A549 (cell line): ENCODE results near the gene DIP2C. TPM values are rescaled to one million over a fixed set of nuclear protein-coding genes. Genes with fewer than 3 reads are reported as not detected.

ENCODE experiments used
- ATAC-seq, 2 experiments: fragments of 200-7000 bp in 1 of 2; fragments of >200 bp in 1 of 2; cut with Nextera tagmentation in 1 of 2; cut with Tn5 transposase in 1 of 2; 3 replicates each; pipeline versions ENCODE4 v1.8.0 to v1.9.1; 2018 to 2020; ENCODE audit warnings: mild to moderate bottlenecking in 1 of 2, moderate library complexity in 1 of 2
- CTCF ChIA-PET: fragments of 300-600 bp; sonication (Branson Sonifier 250); formaldehyde crosslinking; extraction: SDS; loops from one replicate; lab custom pipeline; 2021; ENCODE audit warnings: antibody characterized with exemption, inconsistent platforms; lab: Yijun Ruan, JAX
- POLR2A ChIA-PET: fragments of 350-600 bp; formaldehyde crosslinking; extraction: SDS; loops from one replicate; lab custom pipeline; 2021; ENCODE audit warnings: antibody characterized with exemption, inconsistent platforms; lab: Yijun Ruan, JAX
- DNase-seq, 2 experiments: peaks; one replicate each; pipeline versions ENCODE4 v3.0.0 to v3.0.0-alpha.2; 2011 to 2016; ENCODE audit warnings: low read depth in 1 of 2, low spot score in 1 of 2
- FAIRE-seq: peaks from 2 replicates; lab custom pipeline; 2011; peaks lifted over from hg19 to GRCh38; lab: Jason Lieb, UNC
- H3K27ac ChIP-seq, 2 experiments: fragments of >200 bp; sonication (Bioruptor Twin); formaldehyde crosslinking; 3 replicates each; pipeline ENCODE4 v1.5.1; 2016 to 2017
- H3K4me1 ChIP-seq: fragments of >200 bp; sonication (Bioruptor Twin); formaldehyde crosslinking; 3 replicates; pipeline ENCODE4 v1.6.1; 2016
- H3K4me2 ChIP-seq: fragments of >200 bp; sonication (Bioruptor Twin); formaldehyde crosslinking; 3 replicates; pipeline ENCODE4 v1.6.1; 2016
- H3K4me3 ChIP-seq: fragments of >200 bp; sonication (Bioruptor Twin); formaldehyde crosslinking; 3 replicates; pipeline ENCODE4 v1.5.1; 2016
- H3K9me3 ChIP-seq: fragments of >200 bp; sonication (Bioruptor Twin); formaldehyde crosslinking; 3 replicates; pipeline ENCODE4 v1.6.1; 2016
- BHLHE40 ChIP-seq: IDR thresholded peaks from 2 replicates; pipeline ENCODE4 v1.6.1; 2012; ENCODE audit warnings: low read depth, low read length, inconsistent platforms
- CEBPB ChIP-seq, 2 experiments: fragments of >200 bp in 1 of 2; sonication (Bioruptor Twin) in 1 of 2; formaldehyde crosslinking in 1 of 2; IDR thresholded peaks; 2 replicates each; pipeline ENCODE4 v1.6.1; 2012 to 2016
- CHD2 ChIP-seq: fragments of 150-350 bp; IDR thresholded peaks from 2 replicates; pipeline ENCODE4 v1.6.1; 2014; ENCODE audit warnings: low read length; ENCODE audit not compliant: partially characterized antibody
- EP300 ChIP-seq, 2 experiments: fragments of >200 bp; sonication (Bioruptor Twin); formaldehyde crosslinking; IDR thresholded peaks; 2 replicates in 1 of 2; 3 replicates in 1 of 2; pipeline ENCODE4 v1.6.1; 2016 to 2017
- ESRRA ChIP-seq: fragments of 150-350 bp; IDR thresholded peaks from 2 replicates; pipeline ENCODE4 v1.6.1; 2014; ENCODE audit warnings: mild to moderate bottlenecking, low read length, borderline replicate concordance
- HEYL ChIP-seq: fragments of 250-450 bp; sonication (Bioruptor Pico); IDR thresholded peaks from 2 replicates; pipeline ENCODE4 v1.8.0; 2021; ENCODE audit warnings: mild to moderate bottlenecking, moderate library complexity
- HOXA7 ChIP-seq: fragments of 250-450 bp; sonication (Bioruptor Pico); IDR thresholded peaks from 2 replicates; pipeline ENCODE4 v1.5.0; 2020; ENCODE audit warnings: mild to moderate bottlenecking, moderate library complexity
- HOXB13 ChIP-seq: fragments of 250-450 bp; sonication (Bioruptor Pico); IDR thresholded peaks from 2 replicates; pipeline ENCODE4 v1.5.0; 2020; ENCODE audit warnings: low read depth, mild to moderate bottlenecking, moderate library complexity
- JUN ChIP-seq, 2 experiments: fragments of >200 bp; sonication (Bioruptor Twin); formaldehyde crosslinking; IDR thresholded peaks; 2 replicates in 1 of 2; 3 replicates in 1 of 2; pipeline ENCODE4 v1.6.1; 2016 to 2017
- KDM1A ChIP-seq: fragments of 200-600 bp; sonication (generic); IDR thresholded peaks from 2 replicates; pipeline ENCODE4 v1.6.1; 2016; ENCODE audit warnings: low read depth, mild to moderate bottlenecking
- KDM5A ChIP-seq: fragments of 200-600 bp; sonication (generic); IDR thresholded peaks from 2 replicates; pipeline ENCODE4 v1.6.1; 2016; ENCODE audit warnings: antibody characterized with exemption, mild to moderate bottlenecking
- MAFK ChIP-seq: fragments of 450-650 bp; IDR thresholded peaks from 2 replicates; pipeline ENCODE4 v1.6.1; 2014; ENCODE audit not compliant: partially characterized antibody
- MYC ChIP-seq: IDR thresholded peaks from 2 replicates; pipeline ENCODE4 v1.6.1; 2012; ENCODE audit warnings: mild to moderate bottlenecking, inconsistent platforms, low read length, improper control_type of control experiment, borderline replicate concordance
- NPAS2 ChIP-seq: fragments of 250-450 bp; sonication (Bioruptor Pico); IDR thresholded peaks from 2 replicates; pipeline ENCODE4 v1.8.0; 2022; ENCODE audit warnings: mild to moderate bottlenecking, moderate library complexity, borderline replicate concordance
- PBX3 ChIP-seq: IDR thresholded peaks from 2 replicates; pipeline ENCODE4 v1.6.1; 2012
- POLR2AphosphoS2 ChIP-seq: conservative IDR thresholded peaks from 2 replicates; pipeline ENCODE4 v1.6.1; 2012; ENCODE audit warnings: low read length, improper control_type of control experiment, inconsistent platforms
- RCOR1 ChIP-seq: fragments of 150-350 bp; IDR thresholded peaks from 2 replicates; pipeline ENCODE4 v1.6.1; 2014; ENCODE audit warnings: antibody characterized with exemption, low read length, low read depth
- REST ChIP-seq: fragments of 200-600 bp; sonication (generic); IDR thresholded peaks from 2 replicates; pipeline ENCODE4 v1.6.1; 2016; ENCODE audit warnings: antibody characterized with exemption, mild to moderate bottlenecking, moderate library complexity
- RFX5 ChIP-seq: fragments of 450-650 bp; IDR thresholded peaks from 2 replicates; pipeline ENCODE4 v1.7.1; 2014; ENCODE audit warnings: antibody characterized with exemption, mild to moderate bottlenecking, moderate library complexity
- RNF2 ChIP-seq: fragments of 200-600 bp; sonication (generic); IDR thresholded peaks from 2 replicates; pipeline ENCODE4 v1.6.1; 2016; ENCODE audit warnings: low read depth, mild to moderate bottlenecking, antibody characterized with exemption, moderate library complexity, borderline replicate concordance
- SMC3 ChIP-seq: fragments of >200 bp; sonication (Bioruptor Twin); formaldehyde crosslinking; IDR thresholded peaks from 3 replicates; pipeline ENCODE4 v1.6.1; 2018; ENCODE audit warnings: inconsistent platforms
- SREBF2 ChIP-seq: fragments of 450-650 bp; IDR thresholded peaks from 2 replicates; pipeline ENCODE4 v1.6.1; 2014; ENCODE audit warnings: mild to moderate bottlenecking, moderate library complexity
- TFCP2L1 ChIP-seq: fragments of 250-450 bp; sonication (Bioruptor Pico); IDR thresholded peaks from 2 replicates; pipeline ENCODE4 v1.5.0; 2021; ENCODE audit warnings: mild to moderate bottlenecking
- TP53 ChIP-seq: fragments of 250-450 bp; sonication (Bioruptor Pico); IDR thresholded peaks from 2 replicates; pipeline ENCODE4 v1.5.0; 2021; ENCODE audit warnings: mild to moderate bottlenecking, moderate library complexity
- ZFP36 ChIP-seq: fragments of 450-650 bp; IDR thresholded peaks from 2 replicates; pipeline ENCODE4 v1.6.1; 2014; ENCODE audit warnings: borderline replicate concordance; ENCODE audit not compliant: partially characterized antibody
- whole genome bisulfite sequencing: methylation state at CpG from one replicate; pipeline ENCODE4 v1.1.6; 2017; ENCODE audit errors: missing lambda C conversion rate; 5-methylcytosine and 5-hydroxymethylcytosine counted together
- polyA plus RNA-seq, 4 experiments: library from polyadenylated mRNA; depleted of rRNA in 3 of 4; stranded (reverse); fragments of >200 nt; fragmentation: RNase III in 1 of 4; extraction: RNeasy Plus Mini Kit Qiagen cat#74134 plus additional on column Dnase treatment in 1 of 4; gene quantifications; 2 replicates in 3 of 4; 3 replicates in 1 of 4; pipeline ENCODE4 v1.2.3, GENCODE V29; 2011 to 2017
- TF ChIP-seq, protein P1 (sequence below): IDR thresholded peaks from 2 replicates; pipeline ENCODE4 v1.6.1; 2012; ENCODE audit warnings: low read depth, borderline replicate concordance
- TF ChIP-seq, protein P2 (sequence below): IDR thresholded peaks from 2 replicates; pipeline ENCODE4 v1.6.1; 2012

DIP2C gene
- polyA plus RNA-seq, 2 of the 4 experiments (the other 2 are of a cell fraction) = 3.7 to 5.0 TPM

DNA sequence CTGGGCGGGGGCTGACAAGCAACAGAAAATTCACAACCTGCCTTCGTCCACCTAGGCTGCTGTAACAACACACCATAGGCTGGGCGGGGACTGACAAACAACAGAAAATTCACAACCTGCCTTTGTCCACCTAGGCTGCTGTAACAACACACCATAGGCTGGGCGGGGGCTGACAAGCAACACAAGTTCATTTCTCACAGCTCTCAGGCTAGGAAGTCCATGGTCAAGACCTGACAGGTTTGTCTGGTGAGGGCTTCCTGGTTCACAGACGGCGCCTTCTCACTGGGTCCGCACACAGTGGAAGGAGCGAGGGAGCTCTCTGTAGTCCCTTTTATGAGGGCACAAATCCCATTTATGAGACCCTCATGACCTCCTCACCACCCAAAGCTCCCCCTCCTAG lies 52.2 kb downstream of the DIP2C start:
- CTCF ChIA-PET = no interaction called here
- no peak for DNase-seq
- no peak for ATAC-seq
- no peak overlapping the region for H3K27ac ChIP-seq
- no peak for FAIRE-seq
- WGBS = 85% methylated on average over 8 of the region's 8 CpGs
- no peaks in the 10 kb centered on the region for H3K4me1 ChIP-seq
- H3K4me2 ChIP-seq = no peak overlapping the region
- TF ChIP-seq TP53 (CRISPR knock-in tag) (no peak), JUN (IDR thresholded peaks at IDR 0.05) (no peak), ZFP36 (no peak), HEYL (no peak), CEBPB (IDR thresholded peaks at IDR 0.05) (no peak), RNF2 (no peak), SREBF2 (no peak), MYC (no peak), TFCP2L1 (no peak), ESRRA (no peak), BHLHE40 (no peak), KDM5A (no peak), HOXB13 (CRISPR knock-in tag) (no peak), HOXA7 (CRISPR knock-in tag) (no peak)
- TF ChIP-seq, protein P1, sequence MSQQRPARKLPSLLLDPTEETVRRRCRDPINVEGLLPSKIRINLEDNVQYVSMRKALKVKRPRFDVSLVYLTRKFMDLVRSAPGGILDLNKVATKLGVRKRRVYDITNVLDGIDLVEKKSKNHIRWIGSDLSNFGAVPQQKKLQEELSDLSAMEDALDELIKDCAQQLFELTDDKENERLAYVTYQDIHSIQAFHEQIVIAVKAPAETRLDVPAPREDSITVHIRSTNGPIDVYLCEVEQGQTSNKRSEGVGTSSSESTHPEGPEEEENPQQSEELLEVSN = no peak
- TF ChIP-seq, all 56 proteins: peak for 0
- POLR2A ChIA-PET = no interaction called here
- H3K9me3 ChIP-seq = no peaks in the 10 kb centered on the region
- H3K4me3 ChIP-seq = no peak overlapping the region

- CTCF ChIA-PET = interaction anchor here (0.5 kb wide), 1 partner anchor 16 kb away, joined by 6 read pairs; no protein-coding TSS in a partner anchor
- H3K27ac ChIP-seq = no peak overlapping the region
- DNase-seq (no peak), FAIRE-seq (no peak), ATAC-seq (no peak)
- no peaks in the 10 kb centered on the region for H3K4me1 ChIP-seq
- no peak overlapping the region for H3K4me3 ChIP-seq
- WGBS = 88% methylated on average over 18 of the region's 19 CpGs
- H3K9me3 ChIP-seq = no peaks in the 10 kb centered on the region
- no peak for TF ChIP-seq MAFK
- no peak for TF ChIP-seq NPAS2 (CRISPR knock-in tag)
- TF ChIP-seq KDM1A = no peak
- no peak for TF ChIP-seq EP300 (IDR thresholded peaks at IDR 0.05)
- TF ChIP-seq SMC3 = no peak
- TF ChIP-seq PBX3 = no peak
- TF ChIP-seq RCOR1 = no peak
- TF ChIP-seq REST = no peak
- TF ChIP-seq, protein P2, sequence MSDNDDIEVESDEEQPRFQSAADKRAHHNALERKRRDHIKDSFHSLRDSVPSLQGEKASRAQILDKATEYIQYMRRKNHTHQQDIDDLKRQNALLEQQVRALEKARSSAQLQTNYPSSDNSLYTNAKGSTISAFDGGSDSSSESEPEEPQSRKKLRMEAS = no peak
- TF ChIP-seq CHD2 = no peak
- no peak for TF ChIP-seq POLR2AphosphoS2
- no peak for TF ChIP-seq TFCP2L1
- no peak for TF ChIP-seq SREBF2
- no peak for TF ChIP-seq RFX5
- TF ChIP-seq, all 56 proteins: peak for 0
- H3K4me2 ChIP-seq = no peak overlapping the region
- POLR2A ChIA-PET = no interaction called here
Observed at GRCh38 chr10:636769-637168, 52.7 kb downstream of the DIP2C start.
